GM19043 (cell line): ENCODE measurements around the gene FXYD3.

ENCODE experiments used
- ATAC-seq: cut with Tn5 transposase; IDR thresholded peaks from one replicate; pipeline ENCODE4 v1.9.1; 2021; ENCODE audit warnings: low read depth; ENCODE audit not compliant: unreplicated experiment

FXYD3 gene

GRCh38 chr19:35155981-35156672, 40.5 kb downstream of the FXYD3 start:
- no peak for ATAC-seq

DNA sequence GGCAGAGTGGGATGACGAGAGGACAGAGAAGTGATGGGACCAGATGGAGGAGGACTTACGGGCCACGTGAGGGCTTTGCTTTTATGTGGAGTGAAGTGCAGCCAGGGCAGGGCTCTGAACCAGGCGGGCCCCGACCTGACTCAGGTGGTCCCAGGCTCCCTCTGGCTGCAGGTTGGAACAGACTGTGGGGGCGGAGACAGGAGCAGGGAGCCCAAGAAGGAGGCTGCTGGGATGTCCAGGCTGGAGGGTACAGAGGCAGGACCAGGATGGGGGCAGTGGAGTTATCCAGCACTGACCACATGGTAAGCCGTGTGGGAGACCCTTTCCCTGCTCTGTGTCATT, 41.0 kb downstream of the FXYD3 start:
- ATAC-seq, result no peak

DNA sequence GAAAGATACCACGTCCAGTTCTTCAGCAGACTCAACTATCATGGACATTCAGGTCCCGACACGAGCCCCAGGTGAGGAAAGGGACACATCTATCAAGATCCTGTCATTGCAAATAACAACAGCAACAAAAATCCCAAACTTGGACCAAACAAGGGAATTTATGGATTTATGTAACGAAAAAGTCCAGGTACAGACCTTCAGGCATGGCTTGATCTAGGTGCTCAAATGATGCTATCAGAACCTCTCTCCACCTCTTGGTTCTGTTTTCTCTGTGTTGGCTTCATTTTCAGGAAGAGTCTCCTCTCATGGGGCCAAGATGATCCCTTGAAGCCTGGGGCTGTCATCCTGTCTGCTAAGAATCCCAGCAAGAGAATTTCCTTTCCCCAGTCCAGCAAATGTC, 41.8 kb downstream of the FXYD3 start:
- no peak for ATAC-seq

GRCh38 chr19:35159606-35160005, 44.0 kb downstream of the FXYD3 start:
- ATAC-seq, result no peak

- ATAC-seq, result no peak
Measured at GRCh38 chr19:35160629-35161433, 45.2 kb downstream of the FXYD3 start.

GRCh38 chr19:35161434-35161743, 45.8 kb downstream of the FXYD3 start:
- ATAC-seq, result no peak

- ATAC-seq, result no peak
Measured at GRCh38 chr19:35162471-35163326, 47.1 kb downstream of the FXYD3 start.

GRCh38 chr19:35164418-35164817, 48.8 kb downstream of the FXYD3 start:
- no peak for ATAC-seq

DNA sequence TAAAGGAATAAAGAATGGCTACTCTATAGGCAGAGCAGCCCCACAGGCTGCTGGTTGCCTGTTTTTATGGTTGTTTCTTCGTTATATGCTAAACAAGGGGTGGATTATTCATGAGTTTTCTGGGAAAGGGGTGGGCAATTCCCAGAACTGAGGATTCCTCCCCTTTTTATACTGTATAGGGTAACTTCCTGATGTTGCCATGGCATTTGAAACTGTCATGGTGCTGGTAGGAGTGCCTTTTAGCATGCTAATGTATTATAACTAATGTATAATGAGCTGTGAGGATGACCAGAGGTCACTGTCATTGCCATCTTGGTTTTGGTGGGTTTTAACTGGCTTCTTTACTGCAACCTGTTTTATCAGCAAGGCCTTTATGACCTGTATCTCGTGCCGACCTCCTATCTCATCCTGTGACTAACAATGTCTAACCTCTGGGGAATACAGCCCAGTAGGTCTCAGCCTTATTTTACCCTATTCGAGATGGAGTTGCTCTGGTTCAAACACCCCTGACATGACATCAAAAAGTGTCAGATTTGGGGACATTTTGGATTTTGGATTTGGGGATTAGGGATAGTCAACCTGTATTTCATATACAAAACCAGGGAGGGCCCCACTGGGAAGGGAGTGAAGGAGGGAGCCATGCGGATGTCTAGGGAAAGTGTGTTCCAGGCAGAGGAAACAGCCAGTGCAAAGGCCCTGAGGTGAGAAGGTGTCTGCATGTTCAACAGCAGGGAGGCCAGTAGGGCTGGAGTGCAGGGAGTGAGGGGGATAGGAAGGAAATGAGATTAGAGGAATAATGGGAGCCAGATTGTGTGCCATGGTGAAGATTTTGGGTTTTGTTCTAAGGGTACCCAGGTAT, 49.8 kb downstream of the FXYD3 start:
- ATAC-seq, result no peak

DNA sequence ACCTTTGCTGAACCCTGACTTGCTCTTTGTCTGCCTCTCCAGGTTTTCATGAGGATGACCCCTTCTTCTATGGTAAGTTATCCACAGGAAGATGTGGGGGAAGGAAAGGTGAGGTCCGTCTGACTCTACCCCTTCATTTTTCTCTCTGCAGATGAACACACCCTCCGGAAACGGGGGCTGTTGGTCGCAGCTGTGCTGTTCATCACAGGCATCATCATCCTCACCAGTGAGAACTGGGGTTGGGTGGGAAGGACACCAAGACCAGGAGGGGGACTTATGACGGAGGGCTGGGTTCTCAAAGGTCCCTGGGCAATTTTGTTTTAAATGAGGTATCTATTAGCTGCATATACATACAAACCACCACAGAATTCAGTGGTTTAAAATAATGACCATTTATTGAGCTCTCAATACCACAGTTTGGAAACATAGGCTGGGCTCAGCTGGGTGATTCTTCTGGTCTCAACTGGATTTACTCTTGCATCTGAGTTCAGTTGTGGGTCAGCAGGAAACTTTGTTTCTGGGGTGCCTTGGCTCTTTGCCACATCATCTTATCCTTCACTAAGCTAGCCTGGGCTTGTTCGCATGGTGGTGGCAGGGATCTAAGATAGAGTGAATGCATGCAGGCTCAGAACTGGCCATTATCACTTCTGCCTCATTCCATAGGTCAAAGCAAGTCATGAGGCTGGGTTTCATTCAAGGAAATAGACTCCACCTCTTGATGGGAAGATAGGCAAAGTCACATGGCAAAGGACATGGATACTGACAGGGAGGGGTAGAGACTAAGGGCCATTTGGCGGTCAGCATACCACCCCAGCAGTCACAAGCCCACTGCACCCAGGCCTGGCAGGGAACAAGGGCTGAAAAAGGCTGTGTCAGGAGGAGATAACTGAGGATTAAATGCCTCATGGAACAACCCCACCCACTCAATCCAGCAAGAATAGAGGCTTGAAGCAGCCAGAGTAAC, 50.8 kb downstream of the FXYD3 start:
- no peak for ATAC-seq

DNA sequence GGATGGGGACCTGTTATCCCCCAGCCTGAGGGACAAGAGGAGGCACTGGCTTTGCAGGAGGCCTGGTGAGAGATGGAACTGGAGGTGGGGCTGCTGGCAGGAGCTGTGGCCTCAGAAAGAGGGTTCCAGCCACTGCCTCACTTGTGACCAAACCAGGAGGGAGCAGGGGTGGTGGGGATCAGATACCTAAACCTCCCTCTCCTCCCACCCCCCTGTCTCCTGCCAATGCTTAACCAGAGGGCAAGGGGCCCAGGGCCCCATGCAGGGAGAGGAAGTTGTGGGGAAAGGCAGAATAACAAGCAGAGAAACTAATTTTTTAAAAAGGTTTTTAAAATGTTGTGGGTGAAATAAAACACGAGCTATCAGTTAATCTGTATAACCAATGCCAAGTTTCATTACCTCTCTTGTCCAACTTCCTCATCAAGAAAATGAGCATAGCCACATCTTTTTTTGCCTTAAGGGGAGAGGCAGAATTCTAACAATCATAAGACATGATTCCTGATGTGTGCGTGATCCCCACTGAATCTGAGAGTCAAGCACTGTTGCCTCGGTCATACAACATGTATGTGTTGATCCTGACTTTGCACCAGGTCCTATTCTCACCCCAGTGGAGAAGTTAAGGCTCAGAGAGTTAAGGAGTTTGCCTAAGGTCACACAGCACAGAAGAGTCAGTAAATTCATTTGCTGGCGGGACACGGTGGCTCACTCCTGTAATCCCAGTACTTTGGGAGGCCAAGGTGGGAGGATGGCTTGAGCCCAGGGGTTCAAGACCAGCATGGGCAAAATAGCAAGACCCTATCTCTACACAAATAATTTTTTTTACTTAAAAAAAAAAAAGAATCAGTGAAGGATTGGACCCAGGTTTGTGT, 51.9 kb downstream of the FXYD3 start:
- no peak for ATAC-seq

DNA sequence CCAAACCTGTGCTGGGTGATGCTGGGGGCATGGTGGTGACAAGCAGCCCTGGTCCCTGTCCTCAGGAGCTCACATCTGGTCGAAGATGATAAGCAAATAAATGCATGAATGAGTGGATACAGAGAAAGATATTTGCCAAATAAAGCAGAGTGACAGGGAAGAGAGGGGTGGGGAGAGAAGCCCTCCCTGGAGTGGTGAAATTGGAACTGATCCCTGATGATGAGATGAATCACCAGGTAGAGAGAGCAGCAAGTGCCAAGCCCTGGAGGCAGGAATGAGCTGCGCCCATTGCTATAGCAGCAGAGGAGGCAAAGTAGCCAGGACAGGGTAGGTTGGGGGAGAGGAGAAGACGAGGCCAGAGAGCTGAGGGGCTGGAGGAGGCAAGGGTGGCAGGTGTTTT, 52.6 kb downstream of the FXYD3 start:
- no peak for ATAC-seq

DNA sequence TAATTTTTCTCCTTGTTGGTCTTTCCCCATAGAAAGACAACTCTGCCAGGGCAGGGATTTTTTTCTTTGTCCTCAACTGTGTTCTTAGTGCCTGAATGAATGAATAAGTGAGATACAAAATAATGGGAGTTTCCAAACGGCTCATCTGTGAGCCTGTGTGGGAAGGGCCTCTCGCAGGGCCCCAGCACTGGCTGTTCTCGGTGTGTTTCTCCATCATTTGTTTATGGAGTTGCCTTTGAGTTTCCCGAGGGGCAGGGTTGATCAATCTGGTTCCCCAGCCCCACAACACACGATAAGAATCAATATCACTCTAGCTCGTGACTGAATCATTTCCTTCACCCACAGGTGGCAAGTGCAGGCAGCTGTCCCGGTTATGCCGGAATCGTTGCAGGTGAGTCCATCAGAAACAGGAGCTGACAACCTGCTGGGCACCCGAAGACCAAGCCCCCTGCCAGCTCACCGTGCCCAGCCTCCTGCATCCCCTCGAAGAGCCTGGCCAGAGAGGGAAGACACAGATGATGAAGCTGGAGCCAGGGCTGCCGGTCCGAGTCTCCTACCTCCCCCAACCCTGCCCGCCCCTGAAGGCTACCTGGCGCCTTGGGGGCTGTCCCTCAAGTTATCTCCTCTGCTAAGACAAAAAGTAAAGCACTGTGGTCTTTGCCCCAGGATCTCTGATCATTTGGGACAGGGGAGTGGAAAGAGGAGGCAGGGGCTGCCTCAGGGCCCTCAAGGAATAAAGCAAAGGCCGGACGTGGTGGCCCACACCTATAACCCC, 53.8 kb downstream of the FXYD3 start:
- no peak for ATAC-seq

- no peak for ATAC-seq
Measured at GRCh38 chr19:35170359-35171061, 54.9 kb downstream of the FXYD3 start.

GRCh38 chr19:35171730-35172129, 56.1 kb downstream of the FXYD3 start:
- ATAC-seq, result no peak
